Stimulated activated CD8-positive, alpha-beta memory T cell treated with anti-CD3 and anti-CD28 coated beads, Interleukin-4, amount 100 ng/mL, for 1 hour (primary cell): ENCODE data around the gene RXFP2.
A peak's percentile ranks its signal among the peaks of the same experiment; 100 is the strongest.

Experiments
- DNase-seq, 2 donors: peaks; one replicate each; pipeline ENCODE4 v3.0.0-alpha.2; 2020; ENCODE audit warnings: low read depth in 2 of 2, low spot score in 1 of 2

The RXFP2 gene

DNA sequence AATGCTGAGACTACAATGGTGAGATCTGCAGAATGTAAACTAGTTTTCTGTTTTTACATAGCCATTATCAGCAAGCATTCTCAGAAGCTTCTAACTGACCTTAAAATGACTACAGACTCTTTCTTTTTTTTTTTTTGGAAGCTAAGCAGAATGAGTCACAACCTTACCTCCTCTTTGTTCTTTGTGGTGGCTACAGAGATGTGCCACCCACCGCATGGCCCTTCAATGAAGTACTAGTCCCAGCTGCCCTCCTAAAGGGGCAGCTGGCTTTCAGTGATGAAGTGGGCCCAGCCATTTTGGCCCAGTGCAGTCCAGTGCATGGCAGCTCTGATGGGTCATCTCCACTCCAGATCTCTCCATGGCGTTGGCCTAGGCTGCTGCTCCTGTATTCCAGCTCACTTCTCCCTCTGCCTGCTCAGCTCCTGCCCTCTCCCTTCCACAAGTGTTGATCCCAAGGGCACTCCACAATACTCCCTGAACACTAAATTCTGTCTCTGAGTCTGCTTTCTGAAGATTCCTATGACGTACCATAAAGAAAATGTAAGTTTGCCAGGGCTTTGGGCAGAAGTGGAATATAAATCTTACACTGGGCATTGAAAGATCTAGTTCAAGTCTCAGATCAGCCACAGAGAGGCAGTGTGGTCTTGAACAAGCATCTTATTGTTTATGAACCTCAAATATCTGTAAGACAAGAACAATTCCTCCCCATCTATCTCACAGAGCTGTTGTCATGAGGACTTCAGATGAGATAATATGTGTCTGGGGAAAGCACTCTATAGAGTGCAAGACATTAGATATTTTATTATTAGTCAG, 85.6 kb downstream of the RXFP2 start:
- no peak for DNase-seq

DNA sequence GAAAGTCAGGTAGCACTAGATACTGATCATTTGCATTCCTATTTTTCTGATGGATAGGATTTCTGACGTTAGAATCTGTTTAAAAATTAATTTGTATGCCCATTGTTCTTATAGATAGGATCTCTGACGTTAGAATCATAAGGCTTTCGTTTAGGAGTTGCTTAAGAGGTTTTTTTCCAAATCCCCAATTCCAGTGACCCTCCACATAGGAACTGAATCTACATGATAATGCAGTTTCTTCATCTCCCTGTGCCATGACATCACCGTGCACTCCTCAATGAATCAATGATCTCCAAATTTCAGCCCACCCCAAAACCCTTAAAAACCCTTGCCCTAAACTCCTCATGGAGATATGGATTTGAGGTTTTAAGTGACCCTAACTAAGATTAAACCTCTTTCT, 87.2 kb downstream of the RXFP2 start:
- no peak for DNase-seq

DNA sequence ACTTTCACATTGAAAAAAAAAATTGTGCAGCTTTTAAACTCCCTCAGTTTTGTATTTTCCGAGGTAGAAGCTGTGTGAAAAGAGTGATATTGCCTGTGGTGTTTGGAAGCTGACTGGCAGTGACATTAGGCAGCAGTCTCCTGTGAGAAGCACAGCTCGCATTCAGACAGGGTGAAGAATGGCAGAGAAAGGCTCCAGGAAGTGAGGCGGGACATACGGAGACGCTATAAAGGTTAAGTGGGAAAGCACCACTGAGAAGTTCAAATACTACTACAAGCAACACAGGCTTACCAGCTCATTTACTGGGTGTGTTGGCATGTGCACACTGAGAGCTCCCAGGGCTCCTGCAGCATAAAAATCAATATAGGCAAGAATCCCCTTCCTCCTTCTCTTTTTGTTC, 88.4 kb downstream of the RXFP2 start:
- no peak for DNase-seq

GRCh38 chr13:31835932-31836331, 96.6 kb downstream of the RXFP2 start:
- DNase-seq = no peak

- DNase-seq = no peak
Observed at GRCh38 chr13:31843044-31843443, 103.7 kb downstream of the RXFP2 start.

DNA sequence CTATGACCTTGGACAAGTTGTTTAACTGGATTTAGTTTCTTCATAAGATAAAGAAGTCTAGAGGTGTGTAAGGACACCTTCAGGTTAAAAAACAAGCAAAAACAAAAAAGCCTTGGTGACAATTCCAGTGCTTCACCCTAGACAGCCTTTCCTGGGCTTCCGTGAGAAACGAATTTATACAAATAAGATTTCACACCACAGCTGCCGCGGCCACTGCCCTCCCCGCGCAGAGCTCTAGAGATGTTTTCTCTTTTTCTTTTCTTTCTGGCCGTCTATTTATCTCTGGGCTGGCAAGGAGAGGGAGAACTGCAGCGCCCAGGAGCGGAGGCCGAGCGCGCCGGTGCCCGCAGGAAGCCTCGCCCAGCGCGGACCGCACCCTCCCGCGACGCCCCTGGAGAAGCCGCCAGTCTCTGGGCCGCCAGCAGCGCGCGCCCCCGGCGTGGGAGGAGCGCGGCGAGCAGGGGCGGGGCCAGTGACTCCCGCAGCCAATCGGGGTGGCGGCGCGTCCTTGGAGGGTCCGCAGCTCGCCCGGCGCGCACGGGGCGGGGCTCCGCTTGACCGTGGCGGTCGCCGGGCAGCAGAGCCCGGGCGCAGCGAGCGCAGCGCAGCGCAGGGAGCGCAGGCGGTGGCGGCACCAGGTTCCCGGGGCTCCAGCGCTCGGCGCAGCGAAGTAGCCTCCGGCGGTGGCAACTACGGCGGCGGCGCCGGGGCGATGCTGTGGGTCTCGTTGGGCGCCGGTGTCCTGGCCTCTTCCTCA, 107.0 kb downstream of the RXFP2 start:
- peak; percentile 13 to 47 for DNase-seq

GRCh38 chr13:31846961-31847752, 107.8 kb downstream of the RXFP2 start:
- DNase-seq = no peak

DNA sequence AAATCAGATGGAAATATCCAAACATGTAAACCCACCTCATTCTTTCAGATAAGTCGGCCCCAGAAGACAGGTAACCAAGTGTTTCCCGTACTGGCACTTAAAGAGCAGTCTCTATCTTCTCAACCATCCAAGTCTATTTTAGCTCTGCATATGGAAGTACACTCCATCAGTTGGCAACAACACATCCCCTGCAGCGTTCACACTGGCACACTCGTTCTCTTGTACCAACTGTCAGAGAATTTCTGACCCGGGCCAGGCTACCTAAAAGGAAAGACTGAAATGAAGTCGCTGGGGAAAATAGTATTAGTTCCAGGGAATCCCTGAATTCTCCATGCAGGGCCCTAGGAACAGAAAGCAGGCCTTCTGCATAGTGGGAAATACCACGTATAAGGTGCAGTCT, 109.3 kb downstream of the RXFP2 start:
- DNase-seq = no peak

- no peak for DNase-seq
Observed at GRCh38 chr13:31849206-31849605, 109.9 kb downstream of the RXFP2 start.

- no peak for DNase-seq
Observed at GRCh38 chr13:31850041-31850555, 110.8 kb downstream of the RXFP2 start.

- no peak for DNase-seq
Observed at GRCh38 chr13:31851216-31851615, 111.9 kb downstream of the RXFP2 start.
